Measurements from ENCODE around the gene SLC6A13. TPM values are rescaled to one million over a fixed set of nuclear protein-coding genes. Genes with fewer than 3 reads are reported as not detected.
A peak's percentile ranks its signal among the peaks of the same experiment; 100 is the strongest.
"Not testable (repeated sequence)": the region's sequence is repeated elsewhere in the genome, so short reads cannot be mapped to it uniquely, and the experiment has no call there.

The SLC6A13 gene
- total and polyA plus RNA-seq, 7 donors, result 0.07 to 1.6 (median 0.50) TPM; not detected in 1

DNA sequence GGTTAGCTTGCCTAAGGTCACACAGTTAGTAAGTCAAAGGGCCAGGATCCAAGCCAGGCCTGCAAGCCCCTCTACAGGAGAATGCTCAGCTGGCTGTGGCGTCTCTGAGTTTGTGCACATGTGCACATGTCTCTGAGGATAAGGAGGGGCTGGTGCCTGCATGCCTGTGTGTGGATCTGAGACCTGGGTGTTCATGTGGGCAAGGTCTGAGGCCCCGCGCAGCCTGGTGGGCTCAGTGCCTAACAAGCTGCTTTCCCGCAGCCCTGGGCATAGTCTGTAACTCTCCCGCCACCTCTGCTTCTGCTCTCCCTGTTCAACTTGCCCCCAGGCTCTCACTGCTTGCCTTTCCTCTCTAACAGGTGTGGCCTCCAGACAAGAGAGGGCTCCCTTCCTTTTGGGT, 44.4 kb downstream of the SLC6A13 start:
- WGBS, 3 donors, result 62 to 88% (median 76%) methylated on average over 4 to 5 of the region's 5 CpGs
- Histone ChIP-seq H3K9me3 (no peaks in the 10 kb centered on the region), H3K4me3 (no peak overlapping the region), H3K4me1 (no peaks in the 10 kb centered on the region), H3K36me3 (ENCODE audit: insufficient read depth in 1 of 2, low read depth in 1 of 2) (no peaks in the 10 kb centered on the region), H3K27ac (no peak overlapping the region), H3K27me3 (ENCODE audit: insufficient read depth in 3 of 3, low read length in 2 of 3) (peaks cover 0 to 5% (median 0%) of the 10 kb centered on the region in 3 donors)
- DNase-seq, result no peak
- intact Hi-C loops (cut with DNase I), result no loop called here
- no peak for ATAC-seq
- TF ChIP-seq, protein P1, sequence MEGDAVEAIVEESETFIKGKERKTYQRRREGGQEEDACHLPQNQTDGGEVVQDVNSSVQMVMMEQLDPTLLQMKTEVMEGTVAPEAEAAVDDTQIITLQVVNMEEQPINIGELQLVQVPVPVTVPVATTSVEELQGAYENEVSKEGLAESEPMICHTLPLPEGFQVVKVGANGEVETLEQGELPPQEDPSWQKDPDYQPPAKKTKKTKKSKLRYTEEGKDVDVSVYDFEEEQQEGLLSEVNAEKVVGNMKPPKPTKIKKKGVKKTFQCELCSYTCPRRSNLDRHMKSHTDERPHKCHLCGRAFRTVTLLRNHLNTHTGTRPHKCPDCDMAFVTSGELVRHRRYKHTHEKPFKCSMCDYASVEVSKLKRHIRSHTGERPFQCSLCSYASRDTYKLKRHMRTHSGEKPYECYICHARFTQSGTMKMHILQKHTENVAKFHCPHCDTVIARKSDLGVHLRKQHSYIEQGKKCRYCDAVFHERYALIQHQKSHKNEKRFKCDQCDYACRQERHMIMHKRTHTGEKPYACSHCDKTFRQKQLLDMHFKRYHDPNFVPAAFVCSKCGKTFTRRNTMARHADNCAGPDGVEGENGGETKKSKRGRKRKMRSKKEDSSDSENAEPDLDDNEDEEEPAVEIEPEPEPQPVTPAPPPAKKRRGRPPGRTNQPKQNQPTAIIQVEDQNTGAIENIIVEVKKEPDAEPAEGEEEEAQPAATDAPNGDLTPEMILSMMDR (IDR thresholded peaks at IDR 0.05), result no peak

DNA sequence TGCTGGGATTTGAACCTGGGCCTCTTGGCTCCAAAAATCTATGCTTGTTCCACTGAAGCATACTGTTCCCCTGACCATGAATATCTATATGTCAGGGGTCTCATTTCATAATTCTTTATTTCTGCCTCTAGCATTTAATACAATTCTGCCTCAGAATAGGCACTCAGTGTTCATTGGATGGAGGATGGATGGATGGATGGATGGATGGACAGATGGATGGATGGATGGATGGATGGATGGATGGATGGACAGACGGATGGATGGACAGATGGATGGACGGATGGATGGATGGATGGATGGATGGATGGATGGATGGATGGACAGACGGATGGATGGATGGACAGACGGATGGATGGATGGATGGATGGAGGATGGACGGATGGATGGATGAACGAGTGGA, 45.6 kb downstream of the SLC6A13 start:
- intact Hi-C loops (cut with DNase I); H3K27ac ChIP-seq; DNase-seq; H3K27me3 ChIP-seq (ENCODE audit: insufficient read depth in 3 of 3, low read length in 2 of 3); H3K4me3 ChIP-seq; H3K9me3 ChIP-seq; ATAC-seq; H3K36me3 ChIP-seq (ENCODE audit: insufficient read depth in 1 of 2, low read depth in 1 of 2); H3K4me1 ChIP-seq: not testable (repeated sequence)
- WGBS, 3 donors, result 66 to 79% (median 72%) methylated on average over 6 of the region's 6 CpGs

DNA sequence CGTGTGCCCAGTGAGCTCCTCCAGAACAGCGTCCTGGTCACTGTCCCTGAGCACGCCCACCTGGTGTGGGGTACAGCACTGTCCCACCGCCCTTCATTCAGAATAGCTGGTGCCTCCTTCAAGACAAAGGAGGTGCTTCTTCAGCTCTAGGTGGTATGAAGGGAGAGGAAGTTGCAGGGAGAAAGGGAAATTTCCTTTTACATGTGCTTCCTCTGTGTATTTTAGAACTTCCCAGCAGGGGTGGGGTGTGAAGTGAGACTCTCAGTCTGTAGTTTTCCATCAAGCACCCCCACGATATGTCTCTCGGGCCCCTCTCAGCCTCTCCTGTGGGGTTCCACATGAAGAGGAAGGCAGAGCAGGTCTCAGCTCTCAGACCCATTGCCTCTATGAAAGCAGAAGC, 47.5 kb downstream of the SLC6A13 start:
- TF ChIP-seq, protein P1 (IDR thresholded peaks at IDR 0.05), result no peak
- DNase-seq, result no peak
- H3K36me3 ChIP-seq (ENCODE audit: insufficient read depth in 1 of 2, low read depth in 1 of 2), result no peaks in the 10 kb centered on the region
- no peak overlapping the region for H3K4me3 ChIP-seq
- no peak for ATAC-seq
- intact Hi-C loops (cut with DNase I), result no loop called here
- H3K27ac ChIP-seq, result no peak overlapping the region
- H3K4me1 ChIP-seq, result no peaks in the 10 kb centered on the region
- no peaks in the 10 kb centered on the region for H3K9me3 ChIP-seq
- WGBS, 3 donors, result 87 to 95% (median 89%) methylated on average over 6 of the region's 6 CpGs
- H3K27me3 ChIP-seq (ENCODE audit: insufficient read depth in 3 of 3, low read length in 2 of 3), result peaks cover 0 to 5% (median 0%) of the 10 kb centered on the region in 3 donors

DNA sequence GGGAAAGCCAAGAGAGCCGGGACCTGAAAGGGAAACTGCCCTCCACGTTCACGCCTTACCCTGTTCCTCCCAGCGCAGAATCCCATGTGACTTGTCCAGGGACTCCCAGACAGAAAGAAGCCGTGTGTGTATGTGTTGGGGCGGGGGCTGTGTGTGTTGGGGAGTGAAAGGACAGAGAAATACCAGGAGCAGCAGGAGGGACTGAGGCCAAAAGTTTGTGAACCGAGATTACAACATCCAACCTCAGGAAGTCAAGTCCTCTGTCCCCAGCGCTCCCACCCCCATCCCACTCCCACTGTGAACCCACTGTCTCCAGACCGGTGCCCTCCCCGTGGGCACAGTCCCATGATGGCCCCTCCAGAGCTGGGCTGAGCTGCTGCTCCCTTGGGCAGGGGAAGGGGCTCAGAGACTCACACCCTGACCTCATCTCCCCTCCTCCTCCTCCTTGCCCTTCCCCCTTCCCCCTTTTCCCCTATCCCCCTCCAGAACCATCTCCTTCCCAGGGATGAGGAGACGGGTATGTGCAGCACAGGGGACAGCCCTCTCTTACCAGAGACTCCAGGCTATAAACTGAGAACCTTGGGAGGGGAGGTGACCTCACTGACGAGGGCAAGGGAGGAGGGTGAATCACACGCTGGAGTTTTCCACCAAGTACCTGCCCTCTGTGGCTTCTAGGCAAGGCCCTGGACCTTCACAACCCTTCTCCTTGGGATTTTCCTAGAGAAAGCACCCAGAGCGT, 48.5 kb downstream of the SLC6A13 start, which contains the start of gene SLC6A12:
TSS of gene SLC6A12 (minus strand) at position 155 of the 739 bp plus-strand sequence. CDS start 4,171 bp downstream, outside the sequence.
- no peaks in the 10 kb centered on the region for H3K36me3 ChIP-seq (ENCODE audit: insufficient read depth in 1 of 2, low read depth in 1 of 2)
- no peak within 1 kb of the TSS for H3K4me3 ChIP-seq
- no peaks in the 10 kb centered on the region for H3K9me3 ChIP-seq
- DNase-seq (no peak), ATAC-seq (peak in 1 of 4 donors; percentile 56)
- H3K27me3 ChIP-seq (ENCODE audit: insufficient read depth in 3 of 3, low read length in 2 of 3), result peaks cover 0 to 5% (median 0%) of the 10 kb centered on the region in 3 donors
- H3K27ac ChIP-seq, result no peak within 1 kb of the TSS
- TF ChIP-seq, protein P1 (IDR thresholded peaks at IDR 0.05), result no peak
- WGBS, 3 donors, result 33 to 41% (median 39%) methylated on average over 12 to 14 of the region's 14 CpGs
- no peaks in the 10 kb centered on the region for H3K4me1 ChIP-seq
- intact Hi-C loops (cut with DNase I), result no loop called here

DNA sequence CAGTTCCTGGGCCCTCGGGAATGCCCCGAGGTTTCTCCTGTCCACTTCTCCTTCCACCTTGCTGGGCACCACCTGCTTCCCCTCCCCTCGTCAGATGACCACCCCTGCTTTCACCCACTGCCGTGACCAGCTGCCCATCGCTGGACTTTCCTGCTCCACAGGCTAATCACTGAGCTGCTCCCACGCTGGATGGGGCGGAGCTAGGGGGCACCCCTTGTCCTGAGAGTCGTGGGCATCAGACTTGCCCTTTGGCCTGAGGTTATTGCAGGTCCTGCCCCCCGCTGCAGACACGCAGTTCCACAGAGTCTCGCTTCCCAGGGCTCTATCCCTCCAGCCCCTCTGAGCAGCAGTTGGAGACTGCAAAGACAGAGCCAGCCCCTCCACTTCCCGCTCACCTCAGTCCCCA, 49.1 kb downstream of the SLC6A13 start:
- Histone ChIP-seq H3K27ac (no peak overlapping the region), H3K27me3 (ENCODE audit: insufficient read depth in 3 of 3, low read length in 2 of 3) (peaks cover 0 to 5% (median 0%) of the 10 kb centered on the region in 3 donors), H3K36me3 (ENCODE audit: insufficient read depth in 1 of 2, low read depth in 1 of 2) (no peaks in the 10 kb centered on the region), H3K9me3 (no peaks in the 10 kb centered on the region), H3K4me1 (no peaks in the 10 kb centered on the region), H3K4me3 (no peak overlapping the region)
- 36 to 46% (median 44%) methylated on average over 12 of the region's 12 CpGs for WGBS, 3 donors
- intact Hi-C loops (cut with DNase I), result no loop called here
- TF ChIP-seq, protein P1 (IDR thresholded peaks at IDR 0.05), result no peak
- DNase-seq (no peak), ATAC-seq (no peak)
